Jurkat, Clone E6-1 (cell line): ENCODE data around the gene ATR.
A peak's percentile ranks its signal among the peaks of the same experiment; 100 is the strongest.
"Not testable (repeated sequence)": the region's sequence is repeated elsewhere in the genome, so short reads cannot be mapped to it uniquely, and the experiment has no call there.

Experiments used
- DNase-seq: peaks from one replicate; pipeline ENCODE4 v3.0.0-alpha.2; 2011; ENCODE audit warnings: low read depth, low spot score
- H3K4me3 ChIP-seq: 2 replicates; pipeline ENCODE4 v1.5.1; 2011; ENCODE audit warnings: mild to moderate bottlenecking, low read length, control low read depth, moderate library complexity

ATR gene

DNA sequence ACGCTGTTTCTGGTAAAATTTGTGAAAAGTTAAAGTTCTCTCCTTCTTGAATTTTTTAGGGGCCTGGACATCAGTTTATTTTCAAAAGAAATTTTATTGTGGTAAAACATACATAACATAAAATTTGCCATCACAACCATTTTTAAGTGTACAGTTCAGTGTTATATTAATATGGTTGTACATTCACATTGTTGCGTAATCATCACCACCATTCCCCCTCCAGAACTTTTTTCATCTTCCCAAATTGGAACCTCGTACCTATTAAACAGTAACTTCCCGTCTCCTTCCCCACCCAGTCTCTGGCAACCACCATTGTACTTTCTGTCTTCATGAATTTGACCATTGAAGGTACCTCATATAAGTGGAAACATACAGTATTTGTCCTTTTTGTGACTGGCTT, 107.7 kb downstream of the ATR start:
- H3K4me3 ChIP-seq = no peak overlapping the region
- DNase-seq = no peak

DNA sequence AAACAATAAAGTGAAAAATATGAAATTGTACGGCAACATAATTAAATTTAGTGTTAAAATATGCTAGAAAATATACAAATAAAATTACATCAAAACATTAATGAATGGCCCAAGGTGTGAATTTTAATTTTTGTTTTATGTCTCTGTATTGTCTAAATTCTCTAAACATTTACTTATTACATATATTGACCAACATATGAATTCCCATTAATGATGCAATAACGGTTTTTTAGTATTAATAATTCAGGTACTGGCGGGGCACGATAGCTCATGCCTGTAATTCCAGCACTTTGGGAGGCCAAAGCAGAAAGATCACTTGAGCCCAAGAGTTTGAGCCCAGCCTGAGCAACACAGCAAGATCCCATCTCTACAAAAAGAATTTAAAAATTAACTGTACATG, 110.1 kb downstream of the ATR start:
- no peak for DNase-seq
- H3K4me3 ChIP-seq = no peak overlapping the region

GRCh38 chr3:142467768-142468167, 110.8 kb downstream of the ATR start:
- DNase-seq = no peak
- no peak overlapping the region for H3K4me3 ChIP-seq

DNA sequence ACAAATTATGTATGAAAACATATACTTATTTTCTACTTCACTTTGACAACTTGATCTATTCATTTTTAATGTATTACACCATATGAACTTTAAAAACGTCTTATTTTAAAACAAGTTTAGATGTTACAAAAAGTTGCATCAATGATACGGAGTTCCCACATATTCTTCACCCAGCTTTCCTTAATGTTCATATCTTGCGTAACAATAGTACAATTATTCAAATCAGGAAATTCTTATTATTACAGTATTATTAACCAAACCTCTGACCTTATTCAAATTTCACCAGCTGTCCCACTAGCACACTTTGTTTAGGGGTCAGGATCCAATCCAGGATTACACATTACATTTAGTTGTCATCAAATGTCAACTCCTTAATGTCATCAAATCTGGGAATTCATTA, 117.8 kb downstream of the ATR start:
- H3K4me3 ChIP-seq = no peak overlapping the region
- DNase-seq = no peak

DNA sequence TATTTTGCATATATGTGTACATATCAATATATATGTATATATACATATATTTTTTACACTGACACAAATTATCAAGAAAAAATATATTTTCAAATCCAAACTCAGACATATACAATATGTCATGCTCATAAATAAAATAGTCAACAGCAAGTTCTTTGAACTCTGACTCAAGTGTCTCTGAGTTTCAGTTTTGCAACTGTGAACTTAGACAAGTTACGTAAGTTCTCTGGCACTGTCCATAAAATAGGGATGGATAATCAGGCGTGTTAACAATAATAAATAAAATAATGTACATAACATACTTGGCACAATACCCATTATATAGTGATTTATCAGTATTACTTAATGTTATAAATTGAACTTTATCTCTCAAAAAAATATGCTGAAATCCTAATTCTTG, 118.6 kb downstream of the ATR start:
- DNase-seq = no peak
- no peak overlapping the region for H3K4me3 ChIP-seq

- H3K4me3 ChIP-seq = no peak overlapping the region
- no peak for DNase-seq
Measured at GRCh38 chr3:142459096-142459495, 119.4 kb downstream of the ATR start.

DNA sequence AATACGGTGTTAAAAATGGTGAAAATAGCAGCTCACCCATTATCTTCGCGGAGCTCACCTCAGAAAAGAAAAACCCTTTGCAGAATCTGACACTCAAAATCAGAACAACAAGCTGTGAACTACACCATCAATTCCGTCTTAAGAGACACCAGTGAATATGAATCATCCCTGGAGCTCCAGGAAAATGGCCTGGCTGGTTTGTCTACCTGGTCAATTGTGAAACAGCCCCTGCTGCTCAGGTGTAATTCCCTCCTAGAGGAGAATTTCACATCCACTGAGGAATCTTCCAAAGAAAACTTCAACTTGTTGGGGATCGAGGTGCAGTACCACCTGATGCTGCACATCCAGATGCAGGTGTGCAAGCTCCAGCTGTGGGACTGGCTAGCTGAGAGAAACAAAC, 127.7 kb downstream of the ATR start:
- no peak overlapping the region for H3K4me3 ChIP-seq

GRCh38 chr3:142450189-142450588, 128.3 kb downstream of the ATR start:
- no peak for DNase-seq
- H3K4me3 ChIP-seq = no peak overlapping the region

More for the DNA sequence above, 127.7 kb downstream of the ATR start:
- DNase-seq = no peak

GRCh38 chr3:142447852-142448823, 130.4 kb downstream of the ATR start, which contains the start of gene XRN1:
XRN1 (minus strand) TSS chr3:142448037; CDS start chr3:142447944, 93 bp downstream.
- peak; percentile 84 for DNase-seq
- peak within 1 kb of the TSS; percentile 82 for H3K4me3 ChIP-seq

GRCh38 chr3:142447301-142447851, 131.2 kb downstream of the ATR start:
- DNase-seq = peak; percentile 21
- H3K4me3 ChIP-seq = peak overlapping the region; percentile 82

GRCh38 chr3:142445816-142446254, 132.7 kb downstream of the ATR start:
- no peak overlapping the region for H3K4me3 ChIP-seq
- no peak for DNase-seq

DNA sequence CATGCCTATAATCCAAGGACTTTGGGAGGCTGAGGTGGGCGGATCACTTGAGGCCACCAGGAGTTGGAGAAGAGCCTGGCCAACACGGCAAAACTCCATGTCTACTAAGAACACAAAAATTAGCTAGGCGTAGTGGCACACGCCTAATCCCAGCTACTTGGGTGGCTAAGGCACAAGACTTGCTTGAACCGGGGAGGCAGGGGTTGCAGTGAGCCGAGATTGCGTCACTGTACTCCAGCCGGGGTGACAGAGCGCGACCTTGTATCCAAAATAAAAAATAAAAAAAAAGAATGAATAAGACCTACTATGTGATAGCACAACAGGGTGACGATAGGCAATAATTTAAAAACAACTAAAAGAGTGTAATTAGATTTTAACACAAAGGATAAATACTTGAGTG, 134.2 kb downstream of the ATR start:
- no peak overlapping the region for H3K4me3 ChIP-seq
- DNase-seq = no peak

- not testable (repeated sequence) for H3K4me3 ChIP-seq, DNase-seq
Measured at GRCh38 chr3:142443060-142443459, 135.5 kb downstream of the ATR start.

DNA sequence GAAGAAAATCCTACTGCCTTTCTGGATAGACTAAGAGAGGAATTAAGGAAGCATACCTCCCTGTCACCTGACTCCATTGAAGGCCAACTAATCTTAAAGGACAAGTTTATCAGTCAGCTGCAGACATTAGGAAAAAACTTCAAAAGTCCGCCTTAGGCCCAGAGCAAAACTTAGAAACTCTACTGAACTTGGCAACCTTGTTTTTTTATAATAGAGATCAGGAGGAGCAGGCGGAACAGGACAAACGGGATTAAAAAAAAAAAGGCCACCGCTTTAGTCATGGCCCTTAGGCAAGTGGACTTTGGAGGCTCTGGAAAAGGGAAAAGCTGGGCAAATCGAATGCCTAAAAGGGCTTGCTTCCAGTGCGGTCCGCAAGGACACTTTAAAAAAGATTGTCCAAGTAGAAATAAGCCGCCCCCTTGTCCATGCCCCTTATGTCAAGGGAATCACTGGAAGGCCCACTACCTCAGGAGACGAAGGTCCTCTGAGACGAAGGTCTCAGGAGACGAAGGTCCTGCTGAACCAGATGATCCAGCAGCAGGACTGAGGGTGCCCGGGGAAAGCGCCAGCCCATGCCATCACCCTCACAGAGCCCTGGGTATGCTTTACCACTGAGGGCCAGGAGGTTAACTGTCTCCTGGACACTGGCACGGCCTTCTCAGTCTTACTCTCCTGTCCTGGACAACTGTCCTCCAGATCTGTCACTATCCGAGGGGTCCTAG, 138.9 kb downstream of the ATR start:
- not testable (repeated sequence) for H3K4me3 ChIP-seq, DNase-seq

- H3K4me3 ChIP-seq, DNase-seq: not testable (repeated sequence)
Measured at GRCh38 chr3:142438096-142438495, 140.4 kb downstream of the ATR start.

DNA sequence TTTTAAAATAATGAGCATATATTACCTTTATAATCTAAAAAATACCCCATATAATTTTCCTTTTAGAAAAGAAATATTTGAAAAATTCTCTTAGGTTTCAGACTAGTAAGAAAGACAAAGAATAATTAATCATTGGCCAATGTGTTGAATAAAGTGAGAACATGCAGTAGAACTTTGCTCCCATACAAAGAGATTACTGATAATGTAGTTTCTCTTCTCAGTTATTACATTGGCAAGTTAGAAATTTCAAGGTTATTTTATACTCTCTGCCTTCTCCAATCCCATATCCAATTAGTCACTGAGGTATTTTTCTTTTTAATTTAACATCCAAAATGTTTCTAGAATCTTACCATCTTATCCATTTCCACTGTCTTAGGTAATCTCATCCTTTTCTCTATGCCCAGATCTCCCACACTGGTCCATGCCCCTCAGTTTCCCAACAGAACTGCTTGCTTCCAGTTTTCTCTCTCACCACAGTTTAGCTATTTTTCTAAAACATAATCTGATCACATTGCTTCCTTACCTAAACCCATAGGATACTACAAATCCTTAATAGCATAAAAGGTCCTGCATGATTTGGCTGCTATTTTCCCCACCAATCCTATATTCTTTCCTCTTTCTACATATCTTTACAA, 141.5 kb downstream of the ATR start:
- DNase-seq = no peak
- H3K4me3 ChIP-seq = no peak overlapping the region

DNA sequence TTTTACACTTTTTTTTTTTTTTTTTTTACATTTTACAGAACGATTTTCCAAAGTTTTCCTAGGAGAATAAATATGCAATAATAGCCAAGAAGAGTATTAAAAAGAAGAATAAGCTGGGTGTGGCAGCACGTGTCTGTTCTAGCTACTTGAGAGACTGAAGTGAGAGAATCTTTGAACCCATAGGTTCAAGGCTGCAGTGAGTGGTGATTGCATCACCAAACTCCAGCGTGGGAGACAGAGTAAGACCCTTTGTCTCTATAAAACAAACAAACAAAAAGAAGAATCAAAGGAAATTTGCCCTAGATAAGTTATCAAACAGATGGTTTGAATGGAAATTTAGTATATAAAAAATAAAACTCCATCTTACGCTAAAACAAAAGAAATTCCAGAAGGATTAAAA, 144.0 kb downstream of the ATR start:
- DNase-seq = no peak
- no peak overlapping the region for H3K4me3 ChIP-seq

GRCh38 chr3:142433110-142433509, 145.4 kb downstream of the ATR start:
- no peak overlapping the region for H3K4me3 ChIP-seq
- no peak for DNase-seq

DNA sequence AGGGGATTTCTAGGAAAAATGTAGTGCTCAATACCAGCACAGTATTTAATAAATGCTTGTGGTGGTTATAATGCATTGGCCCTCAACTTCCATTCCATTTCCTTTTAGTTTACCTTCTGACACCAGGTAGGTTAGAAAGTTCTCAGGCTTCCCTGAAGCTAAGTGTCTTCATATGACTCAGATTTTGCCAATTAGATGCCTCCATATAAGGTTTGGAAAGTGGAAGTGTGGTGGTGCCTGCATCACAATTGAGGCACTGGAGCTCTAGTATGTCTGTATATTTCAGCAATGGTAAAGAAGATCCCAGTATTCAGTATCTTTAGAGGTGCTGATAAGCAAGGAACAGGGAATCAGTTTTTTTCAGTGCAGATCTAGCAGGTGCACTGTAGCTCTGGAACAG, 149.0 kb downstream of the ATR start:
- no peak overlapping the region for H3K4me3 ChIP-seq
- DNase-seq = no peak
